GM19452 (cell line): Measurements from ENCODE around the gene PLXNA3.

Experiments
- ATAC-seq: cut with Tn5 transposase; IDR thresholded peaks from one replicate; pipeline ENCODE4 v1.9.1; 2021; ENCODE audit not compliant: unreplicated experiment

PLXNA3 gene

GRCh38 chrX:154434394-154435168, 23.5 kb upstream of the PLXNA3 start:
- no peak for ATAC-seq

DNA sequence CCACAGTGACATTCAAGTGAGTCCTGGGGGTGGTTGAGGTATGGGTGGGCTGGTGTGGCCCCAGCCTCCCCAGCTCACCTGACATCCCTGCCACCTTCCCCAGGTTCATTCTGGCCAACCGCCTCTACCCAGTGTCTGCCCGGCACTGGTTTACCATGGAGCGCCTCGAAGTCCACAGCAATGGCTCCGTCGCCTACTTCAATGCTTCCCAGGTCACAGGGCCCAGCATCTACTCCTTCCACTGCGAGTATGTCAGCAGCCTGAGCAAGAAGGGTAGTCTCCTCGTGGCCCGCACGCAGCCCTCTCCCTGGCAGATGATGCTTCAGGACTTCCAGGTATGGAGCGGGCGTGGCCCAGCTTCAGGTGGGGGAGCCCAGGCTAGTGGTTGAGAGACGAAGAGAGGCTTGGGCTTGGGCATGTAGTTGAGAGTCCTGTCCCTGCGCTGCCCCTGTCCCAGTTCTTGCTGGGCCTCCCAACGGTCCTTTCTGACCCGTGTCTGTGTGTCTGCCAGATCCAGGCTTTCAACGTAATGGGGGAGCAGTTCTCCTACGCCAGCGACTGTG, 22.8 kb upstream of the PLXNA3 start:
- ATAC-seq = no peak

DNA sequence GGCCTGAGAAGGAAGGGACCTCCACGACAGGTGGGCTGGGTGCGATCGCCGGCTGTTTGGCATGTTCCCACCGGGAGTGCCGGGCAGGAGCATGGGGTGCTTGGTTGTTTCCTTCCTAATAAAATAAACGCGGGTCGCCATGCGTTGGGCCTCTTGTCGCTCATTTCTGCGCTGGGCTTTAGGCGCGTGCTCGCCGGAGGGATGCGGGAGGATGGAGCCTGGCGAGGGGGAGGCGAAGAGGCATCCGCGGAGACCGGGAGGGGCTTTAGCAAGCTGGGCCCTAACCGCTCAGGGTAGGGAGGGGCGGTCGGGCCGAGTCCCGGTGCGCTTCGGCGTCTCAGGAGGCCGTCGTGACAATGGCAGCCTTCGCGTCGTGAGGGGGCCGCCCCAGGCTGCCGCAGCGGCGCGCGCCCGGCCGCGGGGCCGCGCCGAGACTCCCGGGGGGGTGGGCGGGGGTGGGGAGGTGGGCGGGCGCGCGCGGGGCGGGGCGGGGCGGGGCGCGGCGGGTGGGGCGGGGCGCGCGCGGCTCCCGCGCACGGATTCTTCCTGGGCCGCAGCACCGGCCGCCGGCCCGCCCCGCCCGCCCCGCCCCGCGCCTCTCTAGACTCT, 21.6 kb upstream of the PLXNA3 start:
- ATAC-seq = no peak

GRCh38 chrX:154436983-154437752, 20.9 kb upstream of the PLXNA3 start, which contains the start of gene GDI1:
TSS of gene GDI1 (plus strand) at chrX:154437154. CDS start at chrX:154437255, 101 bp downstream.
- ATAC-seq = no peak

DNA sequence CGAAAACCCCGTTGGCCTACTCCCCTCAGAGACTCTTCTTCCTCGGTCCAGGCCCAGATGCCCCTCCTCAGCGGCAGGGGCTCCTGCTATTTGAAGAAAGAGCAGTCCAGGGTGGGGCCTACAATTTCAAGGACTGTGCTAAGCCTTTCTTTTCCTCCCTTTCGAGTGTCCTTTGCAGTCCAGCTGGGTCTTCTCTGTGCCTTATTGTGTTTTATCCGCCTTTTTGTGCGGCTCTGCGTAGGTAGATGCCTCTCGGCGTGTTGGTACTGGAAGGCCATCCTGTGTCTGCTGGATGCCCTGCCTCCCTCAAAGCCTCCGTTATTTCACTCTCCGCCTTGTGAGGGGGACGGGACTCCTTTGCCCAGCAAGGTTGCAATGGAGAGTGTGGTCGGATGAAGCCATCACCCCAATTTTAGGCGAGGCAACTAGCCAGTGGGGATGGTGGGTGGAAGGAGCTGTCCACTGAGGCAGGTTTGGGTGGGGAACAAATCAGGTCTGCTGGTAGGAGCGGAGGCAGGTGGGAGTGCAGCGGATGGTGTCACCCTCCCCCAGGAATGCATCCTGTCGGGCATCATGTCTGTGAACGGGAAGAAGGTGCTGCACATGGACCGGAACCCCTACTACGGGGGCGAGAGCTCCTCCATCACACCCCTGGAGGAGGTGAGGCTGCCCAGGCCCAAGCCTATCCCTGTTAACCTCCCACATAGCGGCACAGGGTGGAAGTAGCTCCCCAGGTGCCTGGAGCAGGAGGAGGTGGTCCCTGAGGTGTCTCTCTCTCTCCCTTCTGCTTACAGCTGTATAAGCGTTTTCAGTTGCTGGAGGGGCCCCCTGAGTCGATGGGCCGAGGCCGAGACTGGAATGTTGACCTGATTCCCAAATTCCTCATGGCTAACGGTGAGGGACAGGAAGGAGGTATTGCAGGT, 19.8 kb upstream of the PLXNA3 start:
- no peak for ATAC-seq

DNA sequence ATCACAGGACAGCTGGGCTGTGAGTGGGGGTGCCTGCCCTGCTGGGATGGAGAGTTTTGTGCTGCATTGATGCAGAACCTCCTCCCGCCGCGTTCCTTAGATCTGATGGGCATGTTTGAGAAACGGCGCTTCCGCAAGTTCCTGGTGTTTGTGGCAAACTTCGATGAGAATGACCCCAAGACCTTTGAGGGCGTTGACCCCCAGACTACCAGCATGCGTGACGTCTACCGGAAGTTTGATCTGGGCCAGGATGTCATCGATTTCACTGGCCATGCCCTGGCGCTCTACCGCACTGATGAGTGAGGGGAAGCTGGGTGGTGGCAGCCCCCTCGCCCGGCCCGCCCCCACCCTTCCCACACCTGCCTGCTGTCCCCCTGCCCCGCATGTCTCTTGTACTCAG, 18.2 kb upstream of the PLXNA3 start:
- no peak for ATAC-seq

DNA sequence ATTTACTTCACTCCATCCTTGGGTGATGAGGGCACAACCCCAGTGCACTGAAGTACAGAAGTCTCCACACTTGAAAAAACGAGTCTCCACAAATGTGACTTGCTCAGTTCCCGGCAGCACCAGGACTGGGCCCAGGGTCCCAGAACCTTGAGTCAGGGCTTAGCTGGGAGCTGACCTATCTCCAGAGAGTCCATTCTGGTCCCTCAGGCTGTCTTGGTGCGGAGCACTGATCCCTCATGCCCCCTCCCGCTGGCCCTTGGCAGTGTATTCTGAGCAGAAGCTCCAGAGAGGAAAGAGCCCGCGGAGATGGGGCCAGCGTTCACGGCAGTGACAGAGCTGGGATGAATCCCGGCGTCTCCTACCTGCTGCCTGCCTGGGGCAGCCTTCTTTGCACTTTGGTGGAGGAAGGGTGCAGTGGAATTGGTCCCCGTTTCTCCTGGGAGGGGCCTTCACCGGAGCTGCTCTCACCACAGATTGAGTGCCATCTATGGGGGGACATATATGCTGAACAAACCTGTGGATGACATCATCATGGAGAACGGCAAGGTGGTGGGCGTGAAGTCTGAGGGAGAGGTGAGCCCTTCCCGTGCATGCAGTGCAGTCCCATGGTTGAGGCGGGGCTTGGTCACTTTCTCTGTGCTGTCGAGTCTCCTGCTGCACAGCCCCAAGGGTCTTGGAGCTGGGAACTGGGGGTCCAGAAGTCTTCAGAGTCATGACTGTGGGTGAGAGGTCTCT, 17.3 kb upstream of the PLXNA3 start:
- ATAC-seq = no peak

- ATAC-seq = no peak
These were observed 16.5 kb upstream of the PLXNA3 start for GRCh38 chrX:154441564-154441963.

DNA sequence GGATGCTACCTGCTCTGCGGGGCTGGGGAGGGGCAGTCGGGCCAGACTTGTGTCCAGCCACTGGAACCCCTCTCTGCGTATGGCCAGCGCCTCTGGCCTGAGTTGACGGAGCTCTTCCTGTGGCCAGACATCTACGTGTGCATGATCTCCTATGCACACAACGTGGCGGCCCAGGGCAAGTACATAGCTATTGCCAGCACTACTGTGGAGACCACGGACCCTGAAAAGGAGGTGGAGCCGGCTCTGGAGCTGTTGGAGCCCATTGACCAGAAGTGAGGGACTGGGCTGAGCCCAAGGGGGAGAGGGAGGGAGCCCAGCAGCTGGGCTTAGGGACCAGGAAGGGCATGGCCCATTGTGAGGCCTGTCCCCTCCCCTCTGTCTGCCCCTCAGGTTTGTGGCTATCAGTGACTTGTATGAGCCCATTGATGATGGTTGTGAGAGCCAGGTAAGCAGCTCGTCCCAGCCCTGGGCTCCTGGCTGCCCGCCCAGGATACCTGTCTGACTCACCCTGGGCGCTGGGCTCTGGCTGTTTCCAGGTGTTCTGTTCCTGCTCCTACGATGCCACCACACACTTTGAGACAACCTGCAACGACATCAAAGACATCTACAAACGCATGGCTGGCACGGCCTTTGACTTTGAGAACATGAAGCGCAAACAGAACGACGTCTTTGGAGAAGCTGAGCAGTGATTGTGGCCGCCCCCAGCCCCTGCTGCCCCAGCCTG, 15.9 kb upstream of the PLXNA3 start:
- ATAC-seq = no peak

GRCh38 chrX:154443479-154443910, 14.6 kb upstream of the PLXNA3 start:
- no peak for ATAC-seq

DNA sequence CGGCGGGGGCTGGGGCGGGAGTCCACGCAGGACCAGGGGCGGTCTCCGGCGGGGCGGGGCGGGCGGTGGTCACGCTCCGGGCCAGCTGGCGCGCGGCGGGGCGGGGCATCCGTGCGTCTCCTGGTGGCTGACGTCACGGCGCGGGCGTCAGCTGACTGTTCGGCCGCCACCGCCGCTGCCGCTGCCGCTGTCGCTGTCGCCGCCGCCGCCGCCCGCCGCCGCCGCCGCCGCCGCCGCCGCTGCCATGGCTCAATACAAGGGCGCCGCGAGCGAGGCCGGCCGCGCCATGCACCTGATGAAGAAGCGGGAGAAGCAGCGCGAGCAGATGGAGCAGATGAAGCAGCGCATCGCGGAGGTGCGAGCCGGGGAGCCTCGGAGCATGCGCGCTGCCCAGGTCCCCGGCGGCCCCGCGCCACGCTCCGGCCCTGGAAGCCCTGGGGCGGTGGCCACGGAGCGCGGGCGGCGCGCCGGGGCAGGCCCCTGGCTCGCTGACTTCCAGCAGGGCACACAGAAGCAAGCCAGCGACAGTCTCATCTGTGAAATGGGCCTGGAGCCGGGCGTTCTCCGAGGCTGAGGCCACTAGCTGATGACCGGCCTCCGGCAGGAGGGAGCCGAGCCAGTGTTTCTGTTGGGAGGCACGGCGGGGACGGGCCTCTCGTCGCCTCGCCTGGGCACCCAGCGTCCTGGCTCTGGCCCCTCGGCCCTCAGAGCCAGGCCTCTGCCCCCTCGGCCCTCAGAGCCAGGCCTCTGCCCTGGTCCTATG, 13.9 kb upstream of the PLXNA3 start, which contains the start of gene FAM50A:
TSS of gene FAM50A (plus strand) at position 150 of the 763 bp plus-strand sequence. CDS start at position 245, 95 bp downstream.
- ATAC-seq = no peak

DNA sequence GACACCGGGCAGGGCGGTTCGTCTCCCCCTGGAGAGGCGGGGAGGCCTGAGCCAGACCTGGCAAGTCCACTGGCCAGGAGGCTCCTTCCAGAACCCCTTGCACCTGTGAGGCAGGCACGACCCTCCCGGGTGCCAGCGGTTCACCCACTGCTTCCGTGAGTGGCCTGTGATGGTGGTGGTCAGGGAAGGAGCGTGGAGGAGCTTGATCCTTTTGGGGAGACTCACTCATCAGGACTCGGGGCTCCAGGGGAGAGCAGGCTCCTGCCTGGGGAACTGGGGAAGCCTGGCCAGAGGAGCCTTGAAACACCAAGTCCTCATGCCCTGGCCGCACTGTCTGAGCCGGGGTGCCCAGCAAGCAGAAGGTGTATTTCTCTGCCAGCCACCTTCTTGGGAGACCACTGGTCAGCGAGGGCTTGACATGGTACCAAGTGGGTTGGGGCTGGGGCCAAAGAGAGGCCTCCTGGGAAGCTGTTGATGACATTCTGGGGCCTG, 13.3 kb upstream of the PLXNA3 start:
- ATAC-seq = no peak

GRCh38 chrX:154445776-154446175, 12.3 kb upstream of the PLXNA3 start:
- ATAC-seq = no peak

DNA sequence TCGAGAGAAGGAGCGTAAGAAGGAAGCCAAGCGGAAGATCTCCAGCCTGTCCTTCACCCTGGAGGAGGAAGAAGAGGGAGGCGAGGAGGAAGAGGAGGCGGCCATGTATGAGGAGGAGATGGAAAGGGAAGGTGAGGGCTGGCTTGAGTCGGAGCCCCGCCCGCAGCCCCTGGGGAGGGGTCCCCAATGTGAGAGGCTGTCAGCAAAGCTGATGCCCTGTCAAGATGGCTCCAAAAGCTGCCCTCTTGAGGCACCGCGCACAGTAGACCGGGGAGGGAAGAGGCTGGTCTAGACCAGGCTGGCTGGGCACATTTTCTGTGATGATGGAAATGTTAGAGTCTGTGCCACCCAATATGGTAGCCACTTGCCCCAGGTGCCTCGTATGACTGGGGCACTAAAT, 11.7 kb upstream of the PLXNA3 start:
- ATAC-seq = no peak

GRCh38 chrX:154448484-154448883, 9.6 kb upstream of the PLXNA3 start:
- no peak for ATAC-seq

DNA sequence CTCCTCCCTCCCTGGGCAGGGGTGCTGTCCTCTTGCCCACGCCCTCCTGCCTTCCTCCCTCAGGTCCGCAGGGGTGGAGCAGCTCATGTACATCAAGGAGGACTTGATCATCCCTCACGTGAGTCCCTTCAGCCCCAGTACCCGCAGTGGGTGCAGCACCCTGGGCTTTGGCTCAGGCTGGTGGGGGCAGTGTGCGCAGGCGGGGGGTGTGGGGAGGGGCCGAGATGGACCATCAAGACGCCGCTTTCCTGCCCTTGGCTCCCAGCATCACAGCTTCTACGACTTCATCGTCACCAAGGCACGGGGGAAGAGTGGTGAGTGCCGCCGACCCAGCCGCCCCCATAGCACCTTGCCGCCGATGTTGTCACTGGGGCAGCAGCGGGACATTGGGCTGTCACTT, 8.5 kb upstream of the PLXNA3 start:
- ATAC-seq = no peak

GRCh38 chrX:154450312-154450711, 7.8 kb upstream of the PLXNA3 start:
- ATAC-seq = no peak

GRCh38 chrX:154452823-154453222, 5.3 kb upstream of the PLXNA3 start:
- ATAC-seq = no peak
